Effector CD4-positive, alpha-beta T cell (primary cell): ENCODE data around the gene PTPRC.
"Not testable (repeated sequence)": the region's sequence is repeated elsewhere in the genome, so short reads cannot be mapped to it uniquely, and the experiment has no call there.

ENCODE experiments used
- DNase-seq: peaks from one replicate; pipeline ENCODE4 v3.0.0-alpha.2; 2020
- total RNA-seq: gene quantifications from one replicate; lab custom pipeline; 2026; lab: John Stamatoyannopoulos, UW

PTPRC gene, protein sequence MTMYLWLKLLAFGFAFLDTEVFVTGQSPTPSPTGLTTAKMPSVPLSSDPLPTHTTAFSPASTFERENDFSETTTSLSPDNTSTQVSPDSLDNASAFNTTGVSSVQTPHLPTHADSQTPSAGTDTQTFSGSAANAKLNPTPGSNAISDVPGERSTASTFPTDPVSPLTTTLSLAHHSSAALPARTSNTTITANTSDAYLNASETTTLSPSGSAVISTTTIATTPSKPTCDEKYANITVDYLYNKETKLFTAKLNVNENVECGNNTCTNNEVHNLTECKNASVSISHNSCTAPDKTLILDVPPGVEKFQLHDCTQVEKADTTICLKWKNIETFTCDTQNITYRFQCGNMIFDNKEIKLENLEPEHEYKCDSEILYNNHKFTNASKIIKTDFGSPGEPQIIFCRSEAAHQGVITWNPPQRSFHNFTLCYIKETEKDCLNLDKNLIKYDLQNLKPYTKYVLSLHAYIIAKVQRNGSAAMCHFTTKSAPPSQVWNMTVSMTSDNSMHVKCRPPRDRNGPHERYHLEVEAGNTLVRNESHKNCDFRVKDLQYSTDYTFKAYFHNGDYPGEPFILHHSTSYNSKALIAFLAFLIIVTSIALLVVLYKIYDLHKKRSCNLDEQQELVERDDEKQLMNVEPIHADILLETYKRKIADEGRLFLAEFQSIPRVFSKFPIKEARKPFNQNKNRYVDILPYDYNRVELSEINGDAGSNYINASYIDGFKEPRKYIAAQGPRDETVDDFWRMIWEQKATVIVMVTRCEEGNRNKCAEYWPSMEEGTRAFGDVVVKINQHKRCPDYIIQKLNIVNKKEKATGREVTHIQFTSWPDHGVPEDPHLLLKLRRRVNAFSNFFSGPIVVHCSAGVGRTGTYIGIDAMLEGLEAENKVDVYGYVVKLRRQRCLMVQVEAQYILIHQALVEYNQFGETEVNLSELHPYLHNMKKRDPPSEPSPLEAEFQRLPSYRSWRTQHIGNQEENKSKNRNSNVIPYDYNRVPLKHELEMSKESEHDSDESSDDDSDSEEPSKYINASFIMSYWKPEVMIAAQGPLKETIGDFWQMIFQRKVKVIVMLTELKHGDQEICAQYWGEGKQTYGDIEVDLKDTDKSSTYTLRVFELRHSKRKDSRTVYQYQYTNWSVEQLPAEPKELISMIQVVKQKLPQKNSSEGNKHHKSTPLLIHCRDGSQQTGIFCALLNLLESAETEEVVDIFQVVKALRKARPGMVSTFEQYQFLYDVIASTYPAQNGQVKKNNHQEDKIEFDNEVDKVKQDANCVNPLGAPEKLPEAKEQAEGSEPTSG (N-terminal part only)
- total RNA-seq = 1,666 reads per million, percentile 100 among the genes with 10 or more reads in this experiment

DNA sequence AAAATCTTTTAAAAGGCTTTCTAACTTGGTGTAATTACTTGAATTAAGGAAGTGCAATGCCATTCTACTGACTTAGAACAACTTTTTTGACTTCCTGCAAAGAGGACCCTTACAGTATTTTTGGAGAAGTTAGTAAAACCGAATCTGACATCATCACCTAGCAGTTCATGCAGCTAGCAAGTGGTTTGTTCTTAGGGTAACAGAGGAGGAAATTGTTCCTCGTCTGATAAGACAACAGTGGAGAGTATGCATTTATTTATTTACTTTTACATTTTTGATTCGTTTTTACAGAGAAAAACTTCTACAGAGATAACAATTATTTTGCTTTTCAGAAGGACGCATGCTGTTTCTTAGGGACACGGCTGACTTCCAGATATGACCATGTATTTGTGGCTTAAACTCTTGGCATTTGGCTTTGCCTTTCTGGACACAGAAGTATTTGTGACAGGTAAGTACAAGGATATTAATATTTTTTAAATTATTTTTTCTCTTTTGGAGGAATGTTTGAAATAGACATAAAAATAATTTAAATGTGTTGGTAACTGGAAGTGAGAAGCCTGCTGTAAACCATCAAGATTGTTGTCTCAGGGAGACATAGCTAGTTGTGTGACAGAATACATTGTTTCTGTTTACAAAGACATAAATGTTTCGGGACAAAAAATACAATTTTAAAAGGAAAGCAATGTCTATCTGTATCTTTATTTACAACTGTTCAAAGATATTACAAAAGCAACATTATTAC lies at the start of gene PTPRC:
Gene PTPRC, plus strand, starts transcription at position 147 of the 742 bp plus-strand sequence. Its CDS starts 229 bp downstream, at position 376.
- no peak for DNase-seq

DNA sequence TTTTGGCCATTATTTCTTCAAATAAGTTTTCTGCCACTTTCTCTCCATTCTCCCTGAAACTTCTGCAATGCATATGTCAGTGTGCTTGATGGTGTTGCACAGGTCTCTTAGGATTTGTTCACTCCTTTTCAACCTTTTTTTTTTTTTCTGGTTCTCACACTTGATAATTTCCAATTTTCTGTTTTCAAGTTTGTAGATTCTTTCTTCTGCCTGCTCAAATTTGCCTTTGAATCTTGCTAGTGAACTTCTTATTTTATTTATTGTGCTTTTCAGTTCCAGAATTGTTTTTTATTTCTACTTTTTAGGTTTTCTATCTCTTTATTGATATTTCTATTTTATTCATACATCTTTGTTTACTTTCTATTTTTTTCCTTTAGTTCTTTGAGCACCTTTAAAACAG lies 48.4 kb upstream of the PTPRC start:
- no peak for DNase-seq

DNA sequence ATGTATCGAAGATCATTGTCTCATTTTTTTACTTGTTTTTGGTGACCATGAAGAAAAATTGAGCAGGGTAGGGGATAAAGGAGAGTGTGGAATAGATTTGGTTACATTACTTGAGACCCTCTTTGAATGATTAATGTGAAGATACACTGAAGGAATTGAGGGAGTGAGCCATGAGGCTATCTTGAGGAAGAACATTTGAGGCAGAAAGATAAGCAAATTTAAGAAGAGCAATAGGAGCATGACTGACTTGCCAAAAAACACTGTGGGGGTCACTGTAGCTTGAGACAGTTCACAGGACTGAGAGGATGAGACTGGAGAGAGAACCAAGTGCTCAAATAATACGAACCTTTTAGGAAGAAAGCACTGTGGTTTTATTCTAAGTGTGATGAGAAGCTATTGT lies 43.1 kb upstream of the PTPRC start:
- no peak for DNase-seq

DNA sequence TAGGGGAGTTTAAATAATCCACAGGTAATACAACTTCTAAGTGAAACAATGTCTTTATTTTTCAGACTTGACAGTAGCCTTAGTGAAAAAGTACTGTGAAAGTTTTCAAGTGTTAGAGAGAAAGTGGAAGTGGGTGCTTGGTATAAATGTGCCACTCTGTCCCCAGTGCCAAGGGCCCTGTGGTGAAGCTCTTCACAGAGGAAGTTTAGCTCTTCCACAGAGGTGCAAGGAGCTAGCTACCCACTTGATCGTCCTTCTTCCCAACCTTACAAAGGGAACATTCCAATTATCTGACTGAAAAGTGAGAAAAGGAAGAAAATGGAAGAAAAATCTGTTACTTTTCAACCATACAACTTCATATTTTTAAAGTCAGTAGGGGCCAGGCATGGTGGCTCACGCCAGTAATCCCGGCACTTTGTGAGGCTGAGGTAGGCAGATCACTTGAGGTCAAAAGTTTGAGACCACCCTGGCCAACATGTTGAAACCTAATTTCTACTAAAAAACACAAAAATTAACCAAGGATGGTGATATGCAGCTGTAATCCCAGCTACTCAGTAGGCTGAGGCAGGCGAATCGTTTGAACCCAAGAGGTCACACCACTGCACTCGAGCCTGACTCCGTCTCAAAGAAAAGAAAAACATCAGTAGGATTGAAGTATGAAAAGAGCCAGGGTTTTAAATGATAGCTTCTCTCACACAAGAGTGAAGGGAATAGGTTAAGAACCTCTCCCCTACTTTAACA lies 41.0 kb upstream of the PTPRC start:
- no peak for DNase-seq

DNA sequence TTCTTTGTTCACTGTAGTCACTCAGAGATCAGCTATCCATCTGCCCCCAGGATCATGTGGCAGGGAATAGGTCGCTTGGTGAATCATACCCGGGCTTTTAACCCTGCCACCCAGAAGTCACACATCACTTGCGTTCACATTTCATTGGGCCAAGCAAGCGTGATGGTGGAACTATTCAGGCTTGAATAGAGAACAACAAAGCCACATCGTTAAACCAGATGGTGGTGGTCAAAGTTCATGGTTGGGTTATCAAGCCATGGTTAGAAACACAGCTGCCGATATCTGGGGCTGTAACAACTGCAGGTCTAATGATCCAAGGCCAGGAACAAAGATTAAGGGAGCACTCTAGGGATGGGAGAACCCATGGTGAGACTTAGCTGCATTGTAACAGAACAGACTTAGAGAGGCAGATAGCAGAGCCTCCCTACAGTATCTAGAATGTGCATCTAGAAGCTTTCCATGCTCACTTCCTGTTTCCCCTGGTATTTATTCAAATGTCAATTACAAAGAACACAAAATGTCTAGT lies 40.0 kb upstream of the PTPRC start:
- DNase-seq = no peak

DNA sequence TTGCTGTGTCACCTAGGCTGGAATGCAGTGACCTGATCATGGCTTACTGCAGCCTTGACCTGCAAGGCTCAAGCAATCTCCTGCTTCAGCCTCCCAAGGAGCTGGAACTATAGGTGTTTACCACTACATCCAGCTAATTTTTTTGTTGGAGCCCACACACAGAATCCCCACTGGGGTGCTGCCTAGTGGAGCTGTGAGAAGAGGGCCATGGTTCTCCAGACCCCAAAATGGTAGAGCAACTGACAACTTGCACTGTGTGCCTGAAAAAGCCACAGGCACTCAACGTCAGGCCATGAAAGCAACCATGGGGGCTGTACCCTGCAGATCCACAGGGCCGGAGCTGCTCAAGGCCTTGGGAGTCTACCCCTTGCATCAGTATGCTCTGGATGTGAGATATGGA lies 39.1 kb upstream of the PTPRC start:
- no peak for DNase-seq

DNA sequence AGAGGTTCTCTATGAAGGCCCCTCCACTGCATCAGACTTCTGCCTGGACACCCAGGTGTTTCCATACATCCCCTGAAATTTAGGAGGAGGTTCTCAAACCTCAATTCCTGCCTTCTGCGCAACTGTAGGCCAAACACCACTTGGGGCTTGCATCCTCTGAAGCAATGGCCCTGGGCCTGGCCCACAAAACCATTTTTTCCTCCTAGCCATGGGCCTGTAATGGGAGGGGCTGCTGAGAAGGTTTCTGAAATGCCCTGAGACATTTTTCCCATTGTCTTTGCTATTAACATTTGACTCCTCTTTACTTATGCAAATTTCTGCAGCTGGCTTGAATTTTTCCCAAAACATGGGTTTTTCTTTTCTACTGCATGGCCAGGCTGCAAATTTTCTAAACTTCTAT lies 37.9 kb upstream of the PTPRC start:
- no peak for DNase-seq

DNA sequence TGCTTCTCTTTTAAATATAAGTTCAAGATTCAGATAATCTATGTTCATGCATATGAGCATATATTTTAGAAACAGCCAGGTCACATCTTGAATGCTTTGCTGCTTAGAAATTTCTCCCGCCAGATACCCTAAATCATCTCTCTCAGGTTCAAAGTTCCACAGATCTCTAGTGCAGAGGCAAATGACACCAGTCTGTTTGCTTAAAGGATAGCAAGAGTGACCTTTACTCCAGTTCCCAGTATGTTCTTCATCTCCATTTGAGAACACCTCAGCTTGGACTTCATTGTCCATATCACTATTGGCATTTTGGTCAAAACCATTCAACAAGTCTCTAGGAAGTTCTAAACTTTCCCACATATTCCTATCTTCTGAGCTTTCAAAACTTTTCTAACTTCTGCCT lies 37.5 kb upstream of the PTPRC start:
- DNase-seq = not testable (repeated sequence)

DNA sequence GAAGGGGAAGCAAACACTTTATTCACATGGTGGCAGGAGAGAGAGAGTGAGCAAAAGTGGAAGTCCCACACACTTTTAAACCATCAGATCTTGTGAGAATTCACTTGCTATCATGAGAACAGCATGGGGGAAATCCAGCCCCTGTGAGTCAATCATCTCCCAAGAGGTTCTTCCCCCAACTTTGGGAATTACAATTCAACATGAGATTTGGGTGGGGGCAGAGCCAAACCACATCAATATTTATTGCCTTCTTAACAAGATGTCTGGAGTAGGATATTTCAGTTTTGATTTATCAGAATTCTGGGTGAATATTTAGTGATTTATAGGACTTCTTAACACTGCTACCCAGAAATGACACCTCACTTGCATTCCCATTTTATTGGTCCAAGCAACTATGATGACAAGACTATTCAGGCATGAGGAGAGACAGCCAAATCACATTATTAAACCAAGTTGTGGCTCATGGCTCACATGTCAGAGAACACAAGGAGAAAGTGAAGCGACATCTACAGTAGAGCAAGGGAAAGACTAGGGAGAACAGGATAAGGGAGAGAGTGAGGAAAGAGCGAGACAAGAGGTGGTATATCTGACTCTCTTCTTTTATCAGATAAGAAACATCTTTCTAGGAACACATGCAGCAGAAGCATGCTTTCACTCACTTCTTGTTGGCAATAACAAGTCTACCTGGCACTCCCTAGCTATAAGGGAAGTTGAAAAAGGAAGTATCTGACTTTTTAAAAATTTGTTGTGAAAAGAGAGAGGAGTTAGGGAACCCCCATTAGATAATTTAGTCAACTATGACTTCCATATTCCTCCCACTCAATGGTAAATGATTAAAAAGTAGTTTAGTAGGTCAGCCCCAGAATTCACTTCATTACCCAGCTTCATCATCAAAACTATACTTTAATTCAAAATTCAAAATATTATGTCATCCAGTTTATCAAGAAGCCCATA lies 36.6 kb upstream of the PTPRC start:
- DNase-seq = no peak

DNA sequence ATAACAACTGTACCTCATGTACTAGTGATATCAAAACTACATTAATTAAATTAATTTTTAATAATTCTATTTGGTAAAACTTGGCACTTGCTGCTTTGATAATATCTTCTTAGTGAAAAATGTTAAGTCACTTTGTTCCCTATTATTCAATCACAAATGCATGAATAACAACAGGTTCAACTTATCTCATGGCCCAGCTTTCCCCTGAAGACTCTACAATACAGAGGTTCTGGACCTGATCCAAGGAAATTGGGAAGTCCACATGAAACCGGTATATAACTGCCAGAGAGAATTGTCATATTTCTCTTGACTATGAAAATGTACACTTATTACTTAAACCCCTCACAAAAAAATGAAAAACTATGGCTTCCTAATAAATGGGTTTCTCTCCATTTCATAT lies 33.9 kb upstream of the PTPRC start:
- DNase-seq = no peak

DNA sequence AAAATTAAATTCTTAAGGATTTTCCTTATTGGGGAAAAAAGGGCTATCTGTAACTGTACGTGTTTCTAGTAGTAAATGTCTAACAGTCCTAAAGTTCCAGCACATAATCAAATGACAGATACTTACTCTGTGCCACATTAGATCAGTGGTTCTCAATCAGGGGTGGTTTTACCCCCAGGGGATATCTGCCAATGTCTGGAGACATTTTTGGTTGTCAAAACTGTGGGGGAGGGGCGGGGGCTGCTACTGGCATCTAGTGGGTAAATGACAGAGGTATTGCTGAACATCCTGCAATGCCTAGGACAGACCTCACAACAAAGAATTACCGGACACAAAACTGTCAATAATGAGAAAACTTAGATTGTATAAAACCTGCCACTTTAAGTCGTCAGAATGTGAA lies 33.4 kb upstream of the PTPRC start:
- no peak for DNase-seq

DNA sequence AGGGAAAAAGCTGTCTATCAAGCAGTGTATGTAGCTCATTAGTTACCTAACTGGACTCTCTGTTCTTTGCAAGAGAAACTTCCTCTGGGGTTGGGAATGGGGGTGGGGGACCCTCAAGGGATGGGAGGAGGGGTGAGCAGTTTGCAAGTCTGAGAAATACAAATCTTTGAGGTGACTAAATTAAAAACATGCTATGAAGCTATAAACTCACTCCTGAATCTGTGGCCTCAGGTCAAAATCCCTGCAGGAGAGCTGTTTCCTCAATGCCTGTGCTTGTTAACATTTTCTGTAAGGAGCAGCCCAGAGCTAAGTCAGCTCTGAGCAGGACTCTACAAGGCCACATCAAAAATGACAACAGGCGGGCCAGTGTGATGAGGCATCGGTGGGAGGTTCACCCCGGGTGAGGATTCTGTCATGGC lies 32.8 kb upstream of the PTPRC start:
- DNase-seq = no peak

DNA sequence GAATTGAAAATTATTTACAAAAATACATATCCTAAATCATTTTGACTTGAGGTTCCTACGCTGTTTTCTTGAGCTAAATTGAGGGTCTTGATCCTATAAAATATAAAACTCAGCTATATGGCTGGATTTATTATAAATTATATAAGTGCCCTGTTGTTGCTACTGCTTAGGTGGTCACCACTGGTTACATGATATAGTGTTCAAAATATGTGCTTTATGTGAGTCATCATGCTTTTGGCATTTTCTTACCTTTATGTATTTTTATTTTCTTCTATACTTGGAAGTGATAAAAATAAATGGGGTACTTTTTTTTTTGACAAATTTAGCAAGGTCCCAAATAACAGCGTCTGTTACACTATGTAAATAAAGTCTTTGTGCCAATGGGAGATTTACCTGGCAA lies 31.1 kb upstream of the PTPRC start:
- no peak for DNase-seq

DNA sequence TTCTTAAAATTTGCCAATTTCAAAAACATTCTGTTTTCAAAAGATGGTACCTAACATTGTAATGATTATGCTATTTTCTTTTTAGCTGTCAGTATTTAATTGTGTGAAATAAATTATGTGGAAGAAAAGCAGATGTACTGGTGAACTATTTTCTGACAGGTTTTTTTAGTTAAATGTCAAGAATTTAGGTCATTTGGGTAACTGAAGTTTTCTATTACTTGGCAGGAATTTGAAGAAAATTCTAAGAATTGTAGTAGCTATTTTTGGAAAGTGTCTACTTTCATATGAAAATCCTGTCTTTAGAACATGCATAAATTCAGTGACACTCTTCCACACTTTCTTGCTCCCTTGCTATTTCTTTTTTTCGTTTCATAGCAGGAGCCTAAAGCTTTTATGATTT lies 28.5 kb upstream of the PTPRC start:
- no peak for DNase-seq

DNA sequence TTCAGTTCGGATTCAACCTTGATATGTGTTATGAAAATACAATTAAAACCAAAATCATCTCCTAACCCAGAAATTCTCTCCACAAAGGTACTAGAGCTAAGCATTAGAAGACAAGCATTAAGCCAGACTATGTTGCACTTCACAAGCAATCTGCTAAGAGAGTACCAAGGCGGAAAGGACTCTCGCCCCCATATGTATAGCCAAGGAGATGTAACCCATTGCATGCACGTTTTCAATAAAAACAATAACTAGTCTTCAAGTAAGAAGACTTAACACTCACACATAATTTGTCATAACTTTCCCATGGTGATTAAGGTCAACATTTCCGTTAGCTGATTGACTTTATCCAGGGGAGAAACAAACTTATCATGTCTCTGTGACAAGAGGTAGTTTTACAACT lies 27.6 kb upstream of the PTPRC start:
- DNase-seq = no peak

DNA sequence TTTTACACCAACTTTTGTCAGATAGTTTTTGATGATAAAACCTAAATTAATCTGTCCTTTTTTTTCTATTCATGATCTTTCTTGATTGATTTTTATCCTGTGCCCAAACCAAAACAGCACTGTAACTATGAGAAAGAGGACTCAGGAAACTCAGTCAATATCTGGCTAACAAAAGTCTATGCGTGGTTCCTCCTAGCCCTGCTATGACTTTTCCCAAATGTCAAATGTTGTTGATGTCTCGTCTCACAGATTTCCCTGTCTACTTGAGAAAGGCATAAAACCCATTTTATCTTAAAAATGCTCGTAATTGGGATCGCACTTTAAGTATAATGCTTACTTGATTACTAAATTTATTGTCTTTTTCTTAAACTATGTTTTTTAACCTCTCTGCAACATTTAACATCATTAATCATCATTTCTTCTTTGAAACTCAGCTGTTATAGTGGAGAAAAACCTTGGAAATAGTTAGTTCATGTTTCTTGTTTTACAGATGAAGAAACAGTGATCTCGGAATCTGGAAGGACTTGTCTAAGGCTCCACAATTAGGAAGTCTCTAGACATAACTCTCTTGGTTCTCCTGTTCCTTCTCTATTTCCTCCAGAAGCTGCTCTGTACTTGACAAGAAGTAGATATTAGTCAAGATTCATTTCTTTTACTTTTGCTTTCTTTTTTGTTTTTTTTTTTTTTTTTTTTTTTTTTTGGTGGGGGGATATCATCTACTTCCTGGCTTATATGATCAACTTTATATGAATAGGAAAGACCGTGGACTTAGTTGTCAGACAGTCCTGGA lies 26.2 kb upstream of the PTPRC start:
- DNase-seq = no peak

DNA sequence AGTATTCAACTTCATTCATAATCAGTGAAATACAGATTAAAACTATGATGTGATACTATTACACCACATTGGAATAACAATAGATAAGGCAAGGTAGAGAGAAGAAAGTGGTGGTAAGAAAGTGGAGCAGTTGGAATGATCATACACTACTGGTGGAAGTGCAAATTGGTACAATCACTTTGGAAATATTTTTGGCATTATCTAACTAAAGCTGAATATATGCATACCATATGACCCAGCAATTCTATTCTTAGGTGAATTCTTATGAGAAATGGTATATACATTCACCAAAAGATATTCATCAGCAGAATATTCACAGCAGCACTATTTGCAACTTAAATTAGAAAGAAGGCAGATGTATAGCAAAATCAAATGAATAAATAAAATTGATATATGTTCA lies 21.4 kb upstream of the PTPRC start:
- DNase-seq = no peak

DNA sequence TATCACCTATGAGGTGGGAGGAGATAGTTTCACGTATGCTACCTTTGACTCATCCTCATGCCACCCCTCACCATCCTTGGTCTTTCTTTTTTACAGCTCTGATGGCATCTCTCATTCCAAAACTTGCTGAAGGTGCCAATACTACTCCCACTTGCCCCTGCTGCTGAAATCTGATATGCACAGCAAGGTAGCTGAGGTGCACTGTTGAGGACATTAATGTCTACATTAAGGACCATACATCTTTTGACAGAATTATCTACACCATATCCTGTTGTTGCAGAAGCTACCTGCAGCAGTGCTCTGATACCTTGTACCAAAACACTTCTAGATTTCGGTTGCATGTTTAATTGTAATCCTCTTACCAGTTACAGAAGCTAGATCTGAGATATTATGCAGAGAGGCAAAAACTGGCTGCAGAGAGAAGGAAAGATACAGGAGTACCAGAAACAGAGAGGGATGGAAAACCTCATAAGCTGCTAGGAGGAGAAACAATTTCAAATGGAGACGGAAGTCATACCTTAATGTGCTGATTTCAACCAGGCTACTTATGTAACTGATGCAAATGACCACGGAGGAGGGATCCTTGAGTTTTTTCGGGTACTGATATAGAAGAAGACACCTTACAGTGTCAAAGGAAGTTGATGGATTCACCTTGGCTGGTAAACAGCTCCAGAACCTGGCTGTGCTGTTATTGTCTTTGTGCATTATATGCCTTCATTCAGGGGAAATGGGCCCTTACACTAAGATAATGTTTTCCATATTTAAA lies 19.3 kb upstream of the PTPRC start:
- DNase-seq = no peak
